Upper lobe of left lung (tissue), 6 donors: ENCODE measurements around the gene HIKESHI. TPM values are rescaled to one million over a fixed set of nuclear protein-coding genes. Genes with fewer than 3 reads are reported as not detected.
"Not testable (repeated sequence)": the region's sequence is repeated elsewhere in the genome, so short reads cannot be mapped to it uniquely, and the experiment has no call there.

ENCODE experiments used
- ATAC-seq, 2 donors: fragments of 200-7000 bp; cut with Tn5 transposase; one replicate each; pipeline ENCODE4 v1.9.1; 2022; ENCODE audit warnings: mild to moderate bottlenecking in 2 of 2, moderate library complexity in 2 of 2; ENCODE audit not compliant: low FRiP score in 2 of 2
- DNase-seq, 2 donors: peaks; one replicate each; pipeline ENCODE4 v3.0.0-alpha.2; 2019 to 2020
- H3K27ac ChIP-seq, 4 donors: fragments of 200-600 bp; sonication (generic); one replicate each; pipeline ENCODE4 v1.5.1; 2016 to 2019
- H3K27me3 ChIP-seq, 4 donors: fragments of 200-600 bp; sonication (generic); one replicate each; pipeline ENCODE4 v1.5.1; 2017 to 2019
- H3K36me3 ChIP-seq, 4 donors: fragments of 200-600 bp; sonication (generic); one replicate each; pipeline ENCODE4 v1.5.1; 2016 to 2019
- H3K4me1 ChIP-seq, 4 donors: fragments of 200-600 bp; sonication (generic); one replicate each; pipeline ENCODE4 v1.5.1; 2018 to 2019
- H3K4me3 ChIP-seq, 4 donors: fragments of 200-600 bp; sonication (generic); one replicate each; pipeline ENCODE4 v1.5.1; 2017 to 2019; ENCODE audit warnings: mild to moderate bottlenecking in 2 of 4, moderate library complexity in 1 of 4
- H3K9me3 ChIP-seq, 4 donors: fragments of 200-600 bp; sonication (generic); one replicate each; pipeline ENCODE4 v1.5.1; 2018 to 2019
- CTCF ChIP-seq, 6 experiments: fragments of 450-650 bp in 4 of 6; fragments of 200-600 bp in 2 of 6; sonication (generic) in 2 of 6; IDR thresholded peaks; one replicate each; pipeline ENCODE4 v1.5.1; 2016 to 2019; ENCODE audit warnings: antibody characterized with exemption in 6 of 6
- EP300 ChIP-seq, 4 donors: sonication (generic); formaldehyde crosslinking; IDR thresholded peaks; one replicate each; pipeline ENCODE4 v1.5.1; 2017; ENCODE audit warnings: antibody characterized with exemption in 4 of 4, control low read depth in 2 of 4
- POLR2A ChIP-seq, 4 donors: fragments of 450-650 bp; IDR thresholded peaks; one replicate each; pipeline ENCODE4 v1.5.1; 2016 to 2017; ENCODE audit warnings: antibody characterized with exemption in 4 of 4, mild to moderate bottlenecking in 2 of 4
- POLR2AphosphoS5 ChIP-seq, 2 donors: sonication (generic); formaldehyde crosslinking; IDR thresholded peaks; one replicate each; pipeline ENCODE4 v1.5.1; 2017; ENCODE audit warnings: antibody characterized with exemption in 2 of 2
- WGBS, 2 donors: methylation state at CpG; one replicate each; pipeline ENCODE4 v1.1.5; 2017 to 2018; 5-methylcytosine and 5-hydroxymethylcytosine counted together
- total RNA-seq, 6 donors: library from RNA; depleted of rRNA in 4 of 6; stranded (reverse); fragments of >200 nt in 4 of 6; gene quantifications; one replicate each; pipeline versions ENCODE4 v1.1.0 to v1.2.1, GENCODE V29; 2016 to 2021
- donor health status: DM: no; HTN: no; CAD: no; lungs with moderate emphysema.
- donor health status: DM: no; HTN: yes; CAD: no; lungs with severe emphysema.

Gene HIKESHI
- total RNA-seq, 6 donors from 2014 or later = 7.7 to 31.9 (median 24.2) TPM

GRCh38 chr11:86292912-86293616 is 9.0 kb upstream of the HIKESHI start:
- H3K4me1 ChIP-seq = no peaks in the 10 kb centered on the region
- no peaks in the 10 kb centered on the region for H3K36me3 ChIP-seq
- ATAC-seq (no peak), DNase-seq (no peak)
- TF ChIP-seq POLR2AphosphoS5 (IDR thresholded peaks at IDR 0.05) (no peak), POLR2A (IDR thresholded peaks at IDR 0.05) (no peak), EP300 (IDR thresholded peaks at IDR 0.05) (no peak), CTCF (IDR thresholded peaks at IDR 0.05) (no peak)
- H3K27me3 ChIP-seq = no peaks in the 10 kb centered on the region
- H3K4me3 ChIP-seq = no peak overlapping the region
- whole genome bisulfite sequencing, 2 donors = 83 to 84% methylated on average over 6 of the region's 6 CpGs
- H3K27ac ChIP-seq = no peak overlapping the region
- H3K9me3 ChIP-seq = no peaks in the 10 kb centered on the region

GRCh38 chr11:86294026-86294425 is 8.0 kb upstream of the HIKESHI start:
- DNase-seq = no peak
- ATAC-seq = no peak
- H3K9me3 ChIP-seq = no peaks in the 10 kb centered on the region
- H3K4me3 ChIP-seq = no peak overlapping the region
- H3K4me1 ChIP-seq = no peaks in the 10 kb centered on the region
- no peaks in the 10 kb centered on the region for H3K36me3 ChIP-seq
- no peak overlapping the region for H3K27ac ChIP-seq
- no peaks in the 10 kb centered on the region for H3K27me3 ChIP-seq
- TF ChIP-seq CTCF (IDR thresholded peaks at IDR 0.05) (no peak), POLR2AphosphoS5 (IDR thresholded peaks at IDR 0.05) (no peak), EP300 (IDR thresholded peaks at IDR 0.05) (no peak), POLR2A (IDR thresholded peaks at IDR 0.05) (no peak)

GRCh38 chr11:86301742-86302091 is 323 bp upstream of the HIKESHI start:
- no peaks in the 10 kb centered on the region for H3K36me3 ChIP-seq
- no peak for TF ChIP-seq POLR2AphosphoS5 (IDR thresholded peaks at IDR 0.05)
- TF ChIP-seq POLR2A (IDR thresholded peaks at IDR 0.05) = no peak
- no peak for TF ChIP-seq CTCF (IDR thresholded peaks at IDR 0.05)
- no peak for TF ChIP-seq EP300 (IDR thresholded peaks at IDR 0.05)
- peak overlapping the region in 3 of 4 donors; percentile 68 to 86 (median 77) for H3K4me3 ChIP-seq
- ATAC-seq (no peak), DNase-seq (no peak)
- 2% methylated on average over 6 of the region's 6 CpGs for WGBS, 2 donors
- no peaks in the 10 kb centered on the region for H3K27me3 ChIP-seq
- H3K9me3 ChIP-seq = no peaks in the 10 kb centered on the region
- peaks cover 11 to 20% (median 15%) of the 10 kb centered on the region in 4 donors for H3K4me1 ChIP-seq
- H3K27ac ChIP-seq = peak overlapping the region in 3 of 4 donors; percentile 90 to 93 (median 92)

GRCh38 chr11:86303257-86303656 is 1.2 kb downstream of the HIKESHI start:
- 79 to 84% methylated on average over 2 of the region's 2 CpGs for WGBS, 2 donors
- H3K4me1 ChIP-seq = peaks cover 11 to 20% (median 15%) of the 10 kb centered on the region in 4 donors
- DNase-seq (no peak), ATAC-seq (no peak)
- H3K9me3 ChIP-seq = no peaks in the 10 kb centered on the region
- H3K4me3 ChIP-seq = peak overlapping the region in 3 of 4 donors; percentile 68 to 86 (median 77)
- no peaks in the 10 kb centered on the region for H3K36me3 ChIP-seq
- H3K27ac ChIP-seq = no peak overlapping the region
- no peaks in the 10 kb centered on the region for H3K27me3 ChIP-seq
- TF ChIP-seq POLR2AphosphoS5 (IDR thresholded peaks at IDR 0.05) = no peak
- no peak for TF ChIP-seq POLR2A (IDR thresholded peaks at IDR 0.05)
- TF ChIP-seq EP300 (IDR thresholded peaks at IDR 0.05) = no peak
- TF ChIP-seq CTCF (IDR thresholded peaks at IDR 0.05) = no peak

GRCh38 chr11:86308710-86309109 is 6.7 kb downstream of the HIKESHI start:
- not testable (repeated sequence) for H3K4me3 ChIP-seq, H3K27me3 ChIP-seq, H3K27ac ChIP-seq, H3K4me1 ChIP-seq, ATAC-seq, DNase-seq, H3K9me3 ChIP-seq, H3K36me3 ChIP-seq
- 95 to 96% methylated on average over 4 of the region's 4 CpGs for WGBS, 2 donors
